ENCODE results near the gene CALHM1. TPM values are rescaled to one million over a fixed set of nuclear protein-coding genes. Genes with fewer than 3 reads are reported as not detected.

CALHM1 gene
- total and polyA plus RNA-seq, 2 of the 13 experiments (the other 11 are each of a cell fraction or from before 2014, with no cell fraction given): 0.04 TPM; not detected in 1

- TF ChIP-seq PATZ1 (CRISPR knock-in tag; IDR thresholded peaks at IDR 0.05): no peak
- no peak for TF ChIP-seq ZMYM4 (CRISPR knock-in tag; IDR thresholded peaks at IDR 0.05)
- no peak for TF ChIP-seq JDP2 (CRISPR knock-in tag; IDR thresholded peaks at IDR 0.05; ENCODE audit: borderline replicate concordance)
- no peak for TF ChIP-seq ZNF34 (CRISPR knock-in tag; IDR thresholded peaks at IDR 0.05; ENCODE audit: borderline replicate concordance)
Observed at GRCh38 chr10:103480521-103480920, 21.8 kb upstream of the CALHM1 start (continued).

GRCh38 chr10:103479135-103479534 is 20.4 kb upstream of the CALHM1 start, which contains the start of gene CALHM3:
TSS of gene CALHM3 (minus strand) at chr10:103479240. CDS start at chr10:103479032, 208 bp downstream.
- Histone ChIP-seq H3K9me3 (ENCODE audit: low read length) (no peaks in the 10 kb centered on the region), H3K4me2 (ENCODE audit: low read depth, low read length) (no peak within 1 kb of the TSS), H3K27ac (ENCODE audit: extremely low read length, insufficient read depth, low read length) (no peak within 1 kb of the TSS), H3K79me2 (ENCODE audit: insufficient read depth, low read length) (no peaks in the 10 kb centered on the region), H4K20me1 (ENCODE audit: insufficient read depth, low read length) (no peaks in the 10 kb centered on the region), H3K4me3 (replicated peaks in 1 of 3; ENCODE audit: insufficient read depth in 1 of 3, low read depth in 2 of 3, low read length in 3 of 3) (no peak within 1 kb of the TSS), H3K36me3 (replicated peaks in 1 of 2; ENCODE audit: control insufficient read depth in 1 of 2, insufficient read depth in 2 of 2, low read length in 2 of 2) (no peaks in the 10 kb centered on the region), H3K9ac (ENCODE audit: insufficient read depth, low read depth, low read length) (no peak within 1 kb of the TSS), H3K27me3 (ENCODE audit: control insufficient read depth in 1 of 2, insufficient read depth in 2 of 2, low read length in 2 of 2) (peaks cover 4 to 21% of the 10 kb centered on the region in 2 experiments), H3K4me1 (ENCODE audit: insufficient read depth, low read length) (peaks cover 23% of the 10 kb centered on the region), H2AFZ (ENCODE audit: low read length) (no peak within 1 kb of the TSS)
- WGBS (ENCODE audit: low lambda C conversion rate): 20% methylated on average over 7 of the region's 7 CpGs
- intact Hi-C loops (cut with micrococcal nuclease; ENCODE audit: unreplicated experiment) (no loop called here), in situ Hi-C loops (cut with HindIII; ENCODE audit: extremely low pct_ligation_motif_present, low pct_unique_long_range_greater_than_20kb) (no loop called here)
- no peak for FAIRE-seq
- no peak for DNase-seq (ENCODE audit: low spot score)
- ChIA-PET POLR2A (interaction anchor here (0.9 kb wide), 1 partner anchor 11 kb away, joined by 4 read pairs; no protein-coding TSS in a partner anchor), CTCF (ENCODE audit: low intra/inter-chr PET ratio, low total read pairs) (no interaction called here)
- 0 out of 3 replicates have a peak, but pooled peaks have one; percentile 7 for ATAC-seq
- BruUV-seq (replicated peaks): no TSS peak
- TF ChIP-seq ATF2 (CRISPR knock-in tag; IDR thresholded peaks at IDR 0.05): no peak
- TF ChIP-seq FOSL2 (CRISPR knock-in tag; IDR thresholded peaks at IDR 0.05): peak; percentile 65

Data from HepG2 (cell line).